Neutrophil (primary cell): Measurements from ENCODE around the gene NEMP2.

ENCODE experiments used
- H3K27ac ChIP-seq: fragments of 200-600 bp; sonication (generic); 2 replicates; pipeline ENCODE4 v1.5.1; 2016; ENCODE audit warnings: mild to moderate bottlenecking, moderate library complexity
- H3K27me3 ChIP-seq: fragments of 200-600 bp; sonication (generic); 2 replicates; pipeline ENCODE4 v1.6.0; 2016; ENCODE audit warnings: mild to moderate bottlenecking
- H3K36me3 ChIP-seq: fragments of 200-600 bp; sonication (generic); 2 replicates; pipeline ENCODE4 v1.5.1; 2017
- H3K4me1 ChIP-seq, 2 experiments: fragments of 200-600 bp in 1 of 2; sonication (generic) in 1 of 2; 1 replicate in 1 of 2; 2 replicates in 1 of 2; pipeline versions ENCODE4 v1.5.1 to v1.6.1; 2013 to 2016; ENCODE audit warnings: low read depth in 1 of 2, low read length in 1 of 2, mild to moderate bottlenecking in 1 of 2, moderate library complexity in 1 of 2; ENCODE audit not compliant: control insufficient read depth in 1 of 2, insufficient read depth in 1 of 2
- H3K4me3 ChIP-seq, 2 experiments: fragments of 200-600 bp in 1 of 2; sonication (generic) in 1 of 2; 1 replicate in 1 of 2; 2 replicates in 1 of 2; pipeline ENCODE4 v1.5.1; 2013 to 2016; ENCODE audit warnings: low read depth in 1 of 2, low read length in 1 of 2, mild to moderate bottlenecking in 1 of 2, moderate library complexity in 1 of 2
- H3K9me3 ChIP-seq: fragments of 200-600 bp; sonication (generic); 2 replicates; pipeline ENCODE4 v1.5.1; 2016
- TF ChIP-seq, protein P1 (sequence below): fragments of 200-600 bp; sonication (generic); IDR thresholded peaks from 2 replicates; pipeline ENCODE4 v1.5.1; 2016; ENCODE audit warnings: antibody characterized with exemption

The NEMP2 gene

GRCh38 chr2:190506666-190507065 lies 27.9 kb downstream of the NEMP2 start:
- Histone ChIP-seq H3K9me3 (no peaks in the 10 kb centered on the region), H3K27me3 (no peaks in the 10 kb centered on the region), H3K4me1 (no peaks in the 10 kb centered on the region), H3K4me3 (no peak overlapping the region), H3K36me3 (no peaks in the 10 kb centered on the region), H3K27ac (no peak overlapping the region)
- TF ChIP-seq, protein P1, sequence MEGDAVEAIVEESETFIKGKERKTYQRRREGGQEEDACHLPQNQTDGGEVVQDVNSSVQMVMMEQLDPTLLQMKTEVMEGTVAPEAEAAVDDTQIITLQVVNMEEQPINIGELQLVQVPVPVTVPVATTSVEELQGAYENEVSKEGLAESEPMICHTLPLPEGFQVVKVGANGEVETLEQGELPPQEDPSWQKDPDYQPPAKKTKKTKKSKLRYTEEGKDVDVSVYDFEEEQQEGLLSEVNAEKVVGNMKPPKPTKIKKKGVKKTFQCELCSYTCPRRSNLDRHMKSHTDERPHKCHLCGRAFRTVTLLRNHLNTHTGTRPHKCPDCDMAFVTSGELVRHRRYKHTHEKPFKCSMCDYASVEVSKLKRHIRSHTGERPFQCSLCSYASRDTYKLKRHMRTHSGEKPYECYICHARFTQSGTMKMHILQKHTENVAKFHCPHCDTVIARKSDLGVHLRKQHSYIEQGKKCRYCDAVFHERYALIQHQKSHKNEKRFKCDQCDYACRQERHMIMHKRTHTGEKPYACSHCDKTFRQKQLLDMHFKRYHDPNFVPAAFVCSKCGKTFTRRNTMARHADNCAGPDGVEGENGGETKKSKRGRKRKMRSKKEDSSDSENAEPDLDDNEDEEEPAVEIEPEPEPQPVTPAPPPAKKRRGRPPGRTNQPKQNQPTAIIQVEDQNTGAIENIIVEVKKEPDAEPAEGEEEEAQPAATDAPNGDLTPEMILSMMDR, result no peak

DNA sequence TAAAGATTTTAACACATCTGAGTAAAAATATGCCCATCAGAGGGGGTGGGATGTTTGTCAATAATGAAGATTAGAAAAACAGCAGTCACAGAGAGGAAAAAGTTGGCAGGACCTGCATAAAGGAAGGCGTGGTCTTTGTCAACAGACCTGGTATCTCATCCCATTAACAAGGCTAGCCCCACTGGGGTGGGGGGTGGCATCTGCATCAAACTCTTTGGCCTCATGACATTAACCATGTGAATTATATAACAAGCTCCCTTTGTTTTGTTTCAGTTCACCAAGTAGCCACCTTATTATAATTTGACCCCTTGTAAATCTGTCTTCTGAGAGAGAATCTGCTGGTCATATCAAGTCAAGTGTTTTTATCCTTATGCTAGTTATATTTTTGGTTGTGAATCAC lies 28.8 kb downstream of the NEMP2 start:
- Histone ChIP-seq H3K4me3 (no peak overlapping the region), H3K36me3 (no peaks in the 10 kb centered on the region), H3K27me3 (no peaks in the 10 kb centered on the region), H3K27ac (no peak overlapping the region), H3K4me1 (no peaks in the 10 kb centered on the region), H3K9me3 (no peaks in the 10 kb centered on the region)
- TF ChIP-seq, protein P1, result no peak

DNA sequence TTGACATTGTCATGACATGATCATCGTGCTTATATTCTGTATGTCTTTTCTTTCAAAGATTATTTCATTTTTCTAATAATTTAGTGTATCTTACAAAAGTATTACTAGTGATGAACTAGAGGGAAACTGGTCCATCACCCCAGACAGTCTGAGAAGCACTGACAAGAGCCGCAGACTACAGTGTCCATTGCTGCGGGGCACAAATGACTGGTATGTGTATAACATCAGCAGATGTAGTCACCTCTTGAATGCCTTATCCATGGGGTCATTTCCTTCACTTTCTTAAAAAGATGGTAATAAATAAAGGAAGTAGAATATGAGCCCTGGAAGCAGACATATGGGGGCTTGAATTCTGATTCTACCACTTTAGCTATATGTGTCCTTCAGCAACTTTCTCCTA lies 29.6 kb downstream of the NEMP2 start:
- Histone ChIP-seq H3K9me3 (no peaks in the 10 kb centered on the region), H3K36me3 (no peaks in the 10 kb centered on the region), H3K27ac (no peak overlapping the region), H3K4me3 (no peak overlapping the region), H3K4me1 (no peaks in the 10 kb centered on the region), H3K27me3 (no peaks in the 10 kb centered on the region)
- TF ChIP-seq, protein P1, result no peak

DNA sequence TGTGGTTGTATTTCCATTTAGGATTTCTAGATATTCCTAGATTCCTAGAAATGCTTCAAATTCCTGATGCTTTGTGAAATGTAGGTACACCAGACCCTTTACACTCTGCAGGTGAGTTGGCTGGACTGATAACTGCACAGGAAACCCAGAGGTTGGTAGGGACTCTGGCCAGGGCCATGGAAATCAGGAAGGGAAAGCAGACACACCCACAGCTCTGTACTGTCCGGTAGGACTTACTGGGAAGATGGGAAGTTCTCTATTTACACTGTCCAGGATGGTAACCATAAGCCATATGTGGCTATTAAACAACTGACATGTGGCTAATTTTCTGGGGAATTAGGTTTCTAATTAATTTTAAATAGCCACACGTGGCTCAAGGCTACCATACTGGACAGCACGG lies 31.4 kb downstream of the NEMP2 start:
- no peak overlapping the region for H3K4me3 ChIP-seq
- TF ChIP-seq, protein P1, result no peak
- H3K27me3 ChIP-seq, result no peaks in the 10 kb centered on the region
- H3K27ac ChIP-seq, result no peak overlapping the region
- H3K9me3 ChIP-seq, result no peaks in the 10 kb centered on the region
- no peaks in the 10 kb centered on the region for H3K36me3 ChIP-seq
- no peaks in the 10 kb centered on the region for H3K4me1 ChIP-seq

GRCh38 chr2:190501702-190502407 lies 32.7 kb downstream of the NEMP2 start:
- Histone ChIP-seq H3K27me3 (no peaks in the 10 kb centered on the region), H3K4me3 (no peak overlapping the region), H3K27ac (no peak overlapping the region), H3K36me3 (no peaks in the 10 kb centered on the region), H3K4me1 (no peaks in the 10 kb centered on the region), H3K9me3 (no peaks in the 10 kb centered on the region)
- TF ChIP-seq, protein P1, result no peak
